Stimulated activated CD4-positive, alpha-beta T cell treated with anti-CD3 and anti-CD28 coated beads, Interleukin-12 subunit alpha, Interleukin-12 subunit beta, amount 100 ng/mL, for 4 hours (primary cell): ENCODE measurements around the gene ZRANB2.

ENCODE experiments used
- DNase-seq: peaks from one replicate; pipeline ENCODE4 v3.0.0-alpha.2; 2020

The ZRANB2 gene, protein sequence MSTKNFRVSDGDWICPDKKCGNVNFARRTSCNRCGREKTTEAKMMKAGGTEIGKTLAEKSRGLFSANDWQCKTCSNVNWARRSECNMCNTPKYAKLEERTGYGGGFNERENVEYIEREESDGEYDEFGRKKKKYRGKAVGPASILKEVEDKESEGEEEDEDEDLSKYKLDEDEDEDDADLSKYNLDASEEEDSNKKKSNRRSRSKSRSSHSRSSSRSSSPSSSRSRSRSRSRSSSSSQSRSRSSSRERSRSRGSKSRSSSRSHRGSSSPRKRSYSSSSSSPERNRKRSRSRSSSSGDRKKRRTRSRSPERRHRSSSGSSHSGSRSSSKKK

DNA sequence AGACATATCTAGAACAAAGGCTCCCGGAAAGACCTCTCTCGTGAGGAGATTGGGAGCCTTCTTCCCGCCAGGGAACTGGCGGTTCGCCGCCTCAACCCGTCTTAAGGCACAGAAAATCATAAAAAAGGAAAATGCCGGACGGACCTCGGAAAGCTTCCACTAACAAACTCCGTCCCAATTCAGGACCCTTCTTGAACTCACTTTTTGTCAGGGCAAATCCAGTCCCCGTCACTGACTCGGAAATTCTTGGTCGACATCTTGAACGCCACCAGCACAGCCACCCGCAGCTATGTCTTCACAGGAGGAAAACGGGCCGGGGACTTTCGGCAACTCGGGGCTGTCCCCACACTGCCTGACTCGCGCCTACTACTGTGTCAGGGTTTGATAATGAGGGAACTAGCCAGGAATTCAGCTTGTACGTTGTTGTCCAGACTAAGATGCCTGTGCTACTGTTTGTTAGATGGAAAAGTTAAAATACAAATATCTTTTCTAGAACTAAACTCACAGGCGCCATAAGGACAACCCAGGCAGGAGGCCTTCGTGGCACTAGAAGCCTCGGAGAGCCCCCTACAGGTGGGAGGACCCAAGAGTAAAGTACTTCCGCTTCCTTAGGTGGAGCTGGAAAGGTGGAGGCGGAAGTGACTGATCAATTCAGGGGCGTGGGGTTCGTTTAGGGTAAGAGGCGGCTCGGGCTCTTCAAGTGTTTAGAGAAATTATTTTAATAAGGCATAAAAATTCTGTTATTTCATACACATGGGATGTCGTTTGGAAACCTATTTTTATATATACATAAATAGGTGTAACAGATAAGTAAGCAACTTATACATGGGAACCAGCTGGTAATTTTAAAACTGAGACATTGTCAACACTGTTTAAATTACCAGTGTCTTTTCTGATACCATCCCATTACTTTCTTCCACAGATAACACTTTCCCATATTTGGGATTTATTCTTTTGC, at the start of gene ZRANB2:
ZRANB2 (minus strand) TSS at position 297 of the 958 bp plus-strand sequence; CDS start at position 257, 40 bp downstream.
- DNase-seq, result peak; percentile 86

DNA sequence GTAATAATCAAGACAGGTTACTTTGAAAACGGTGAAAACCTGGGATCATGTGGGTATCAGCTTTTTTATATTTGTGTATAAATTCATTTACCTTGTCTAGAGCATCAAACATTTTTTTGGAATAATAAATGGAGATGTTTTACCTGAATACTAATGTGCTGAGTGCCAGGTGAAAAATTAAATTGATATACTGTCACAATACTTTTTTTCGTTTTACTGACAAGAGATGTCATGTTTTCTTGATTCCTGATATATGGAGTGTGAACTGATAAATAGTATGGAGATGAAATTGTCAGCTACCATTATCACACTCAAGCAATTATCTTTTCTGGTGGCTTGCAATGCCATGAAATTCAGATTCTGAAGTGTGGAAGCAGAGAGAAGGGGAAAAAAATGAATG, 47.2 kb upstream of the ZRANB2 start:
- DNase-seq, result no peak

DNA sequence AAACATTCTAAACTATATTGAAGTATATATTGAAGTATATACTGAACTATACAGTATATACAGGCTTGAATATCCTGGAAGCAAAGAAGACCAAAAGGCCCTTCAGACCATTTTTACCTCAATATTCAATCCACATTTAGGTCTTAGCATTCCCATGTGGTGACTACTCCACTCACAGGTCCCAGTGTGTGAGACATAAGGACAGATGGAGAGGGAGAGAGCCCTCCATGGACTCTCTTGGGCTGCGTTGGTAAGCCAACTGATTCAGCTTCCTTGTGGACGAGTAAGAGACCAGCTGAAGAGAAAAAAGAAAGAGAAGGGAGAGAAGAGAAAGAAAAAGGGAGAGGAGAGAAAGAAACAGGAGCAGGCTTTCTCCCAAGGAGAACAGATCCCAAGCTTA, 37.3 kb upstream of the ZRANB2 start:
- DNase-seq, result no peak

DNA sequence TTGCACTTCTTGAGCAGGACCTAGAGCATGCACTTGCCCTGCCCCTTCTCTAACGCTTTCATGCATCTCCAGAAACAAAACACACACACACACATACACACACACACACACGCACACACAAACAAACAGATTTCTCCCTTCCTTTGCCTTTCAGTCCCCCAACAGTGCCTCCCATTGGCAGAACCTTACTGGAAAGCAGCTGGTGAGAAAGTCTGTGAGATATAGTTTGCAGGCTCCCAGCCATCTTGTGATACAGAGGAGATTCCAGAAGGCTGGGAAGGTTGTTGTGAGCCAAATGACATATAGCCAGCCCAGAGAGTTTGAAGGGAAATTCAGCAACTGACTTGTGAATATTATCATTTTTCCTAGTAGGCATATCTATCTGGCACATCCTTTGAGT, 35.9 kb upstream of the ZRANB2 start:
- DNase-seq, result no peak

DNA sequence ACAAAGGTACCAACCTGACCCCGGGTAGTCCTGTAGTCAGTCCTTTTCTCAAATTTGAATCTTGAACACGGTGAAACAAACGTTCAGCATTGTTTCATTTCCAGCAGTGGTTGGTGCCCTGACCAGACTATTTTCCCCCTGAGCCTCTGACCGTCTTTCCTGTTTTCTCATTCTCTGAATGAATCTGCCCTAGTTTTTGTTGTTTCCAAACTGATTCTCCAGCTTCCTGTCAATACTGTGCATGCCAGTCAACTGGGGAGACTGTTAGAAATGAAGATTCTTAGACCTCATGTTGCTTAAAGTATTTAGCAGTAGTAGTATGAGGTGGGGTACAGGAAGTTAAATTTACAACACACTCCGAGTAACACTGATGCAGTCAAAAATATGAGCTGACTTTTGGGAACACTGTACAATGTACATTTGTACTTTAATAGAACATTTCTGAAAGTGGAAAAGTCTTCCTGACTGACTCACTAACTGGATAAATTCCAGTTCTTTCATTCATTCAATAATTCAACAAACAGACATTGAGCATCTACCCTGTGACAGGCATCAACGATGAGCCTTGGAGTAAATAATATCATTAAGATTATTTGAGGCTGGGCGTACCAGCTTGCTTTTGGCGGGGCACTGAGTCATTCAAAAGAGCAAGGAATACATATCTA, 26.0 kb upstream of the ZRANB2 start:
- DNase-seq, result no peak

DNA sequence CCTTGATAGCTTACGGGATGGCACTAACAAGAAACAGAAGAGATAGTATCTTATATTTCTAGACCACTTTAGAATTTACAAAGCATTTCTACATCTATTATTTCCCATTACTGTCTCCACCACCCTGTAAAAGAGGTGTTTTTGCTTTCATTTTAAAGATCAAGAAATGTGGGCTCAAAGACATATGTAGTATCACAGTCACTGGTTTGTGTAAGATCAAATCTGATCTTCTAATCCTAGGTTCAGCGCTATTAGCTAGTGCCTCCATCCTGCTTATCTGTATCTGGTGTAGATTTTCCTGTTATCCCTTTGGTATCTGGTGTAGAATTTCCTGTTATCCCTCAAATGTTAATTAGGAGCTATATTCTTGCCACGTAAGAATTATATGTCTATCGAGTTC, 23.6 kb upstream of the ZRANB2 start:
- DNase-seq, result no peak

DNA sequence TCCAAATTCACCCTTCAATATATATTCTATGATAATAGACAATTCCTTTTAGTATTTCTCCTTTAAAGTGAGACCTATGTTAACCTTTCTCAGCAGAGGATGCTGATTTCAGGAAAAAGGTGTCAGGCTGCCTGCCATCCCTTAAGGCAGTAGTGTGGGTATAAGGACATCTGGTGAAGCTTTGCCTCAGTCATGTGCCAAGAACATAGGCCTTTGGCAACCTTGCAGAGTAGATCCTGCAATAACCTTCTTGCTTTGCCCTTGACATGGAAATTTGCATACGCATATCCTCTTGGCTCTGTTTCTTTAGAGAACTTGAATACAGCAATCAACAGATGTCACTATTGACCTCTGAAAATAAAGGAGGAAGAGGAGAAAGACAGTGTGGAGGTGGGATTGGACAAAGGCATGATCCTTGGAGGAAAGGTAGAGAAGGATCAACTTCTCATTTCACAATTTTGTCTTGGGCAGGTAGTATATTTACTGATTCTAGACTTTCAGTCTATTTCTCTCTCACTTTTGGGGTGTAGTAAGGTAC, 21.1 kb upstream of the ZRANB2 start:
- no peak for DNase-seq

DNA sequence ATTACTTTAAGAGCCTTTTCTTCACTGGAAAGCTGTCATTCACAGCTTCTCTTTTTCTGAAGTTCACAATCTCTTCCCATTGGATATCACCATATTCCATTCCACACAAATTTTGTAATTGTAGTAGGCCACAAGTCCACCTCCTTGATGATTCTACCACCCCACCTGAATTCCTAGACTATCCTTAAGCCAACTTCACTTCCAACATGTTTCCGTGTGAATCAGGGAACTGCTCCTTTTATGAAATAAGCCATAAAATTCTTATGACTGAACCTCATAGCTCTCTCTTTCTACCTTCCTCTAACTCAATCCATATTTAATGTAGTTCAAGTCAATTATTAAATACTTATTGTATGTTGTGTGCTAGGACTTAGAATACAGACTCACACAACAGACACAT, 16.6 kb upstream of the ZRANB2 start:
- DNase-seq, result no peak

DNA sequence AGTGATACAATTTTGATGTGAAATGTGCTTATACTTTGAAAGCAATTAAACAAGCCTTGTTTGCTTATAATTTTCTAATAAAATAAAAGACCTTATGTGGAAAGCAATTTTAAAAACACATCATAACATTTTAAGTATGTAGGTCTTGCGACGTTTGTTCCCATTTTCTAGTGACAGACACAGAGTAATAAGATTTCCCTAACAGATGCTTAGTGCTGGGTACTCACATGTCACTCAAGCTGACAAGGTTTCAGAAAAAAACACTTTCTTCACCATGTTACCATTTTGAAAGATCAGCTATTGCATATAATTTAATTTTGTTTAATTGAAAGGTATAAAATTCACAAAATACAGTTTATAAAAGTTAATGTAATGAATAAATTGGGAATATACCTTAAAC, 14.1 kb upstream of the ZRANB2 start:
- no peak for DNase-seq

DNA sequence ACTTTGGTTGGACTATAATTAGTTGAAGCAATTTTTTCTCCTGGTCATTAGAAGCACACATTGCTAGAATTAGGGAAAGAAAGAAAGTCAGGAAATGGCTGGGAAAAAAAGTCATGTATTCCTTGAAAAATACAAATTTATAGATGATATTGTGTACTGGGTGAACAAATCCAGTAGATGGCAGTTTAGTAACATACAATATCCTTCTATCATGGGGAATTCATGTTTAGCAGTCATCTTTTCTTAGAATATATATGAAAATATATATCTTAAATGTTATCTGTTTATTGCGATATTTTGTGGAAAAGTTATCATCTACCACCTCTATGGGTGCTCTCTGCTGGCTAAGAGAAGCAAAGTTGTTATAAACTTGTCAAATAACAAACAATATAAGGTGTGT, 13.1 kb upstream of the ZRANB2 start:
- no peak for DNase-seq

DNA sequence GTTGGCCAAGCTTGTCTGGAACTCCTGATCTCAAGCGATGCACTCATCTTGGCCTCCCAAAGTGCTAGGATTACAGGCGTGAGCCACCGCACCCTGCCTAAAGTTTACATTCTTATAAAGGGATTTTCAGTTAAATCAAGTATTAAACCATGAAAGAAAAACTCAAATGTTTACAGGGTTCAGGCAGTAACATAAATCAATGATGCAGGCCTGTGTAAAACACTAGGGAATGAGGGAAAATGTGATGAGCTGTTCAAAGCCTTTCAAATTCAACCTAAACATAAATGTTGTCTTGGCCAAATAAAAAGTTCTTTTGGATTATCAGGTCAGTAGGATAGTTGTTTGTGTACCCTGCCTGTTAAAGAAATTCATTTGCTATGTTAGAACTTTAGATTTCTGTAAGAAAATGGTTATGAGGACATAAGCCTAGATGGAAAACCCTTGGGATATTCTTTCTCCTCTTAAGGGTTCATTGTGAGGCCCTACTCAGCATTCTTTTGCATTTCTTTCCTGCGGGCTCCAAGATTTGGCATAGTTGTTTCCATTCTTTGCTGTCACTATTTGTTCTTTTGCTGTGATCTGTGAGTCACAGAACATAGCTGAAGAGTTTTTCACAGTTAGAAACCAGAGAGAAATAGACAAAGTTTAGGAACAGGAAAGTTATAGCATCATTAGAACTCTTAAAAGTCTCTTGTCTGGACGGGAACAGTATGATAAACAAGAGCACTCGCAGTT, 8.9 kb upstream of the ZRANB2 start:
- DNase-seq, result no peak

DNA sequence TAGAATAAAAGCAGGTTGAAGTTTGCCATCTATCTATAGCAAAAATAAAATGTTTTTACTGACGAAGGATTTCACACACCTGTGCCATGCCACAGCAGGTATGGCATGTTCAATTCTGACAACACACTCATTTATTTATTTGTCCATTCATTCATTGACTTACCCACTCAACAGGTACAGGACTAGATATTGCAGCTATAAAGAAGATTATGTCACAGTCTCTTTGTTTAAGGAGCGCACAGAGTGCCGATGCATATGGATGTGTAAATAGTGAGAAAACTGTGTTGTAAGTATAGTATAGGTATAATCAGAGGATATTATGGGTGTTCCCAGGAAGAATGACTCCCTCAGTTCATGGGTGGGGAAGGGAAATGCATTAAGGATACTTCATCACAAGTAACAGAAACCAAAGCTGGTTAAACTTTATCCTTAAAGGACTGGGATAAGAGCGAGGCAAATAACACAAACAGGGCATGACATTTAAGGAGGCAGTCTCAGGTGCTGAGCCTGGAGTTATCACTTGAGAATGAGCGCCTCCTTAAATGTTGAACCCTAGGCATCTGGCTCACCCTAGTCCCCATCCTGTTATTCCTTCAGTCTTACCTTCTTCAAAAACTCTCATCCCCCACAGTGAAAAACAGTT, 7.9 kb upstream of the ZRANB2 start:
- DNase-seq, result no peak

DNA sequence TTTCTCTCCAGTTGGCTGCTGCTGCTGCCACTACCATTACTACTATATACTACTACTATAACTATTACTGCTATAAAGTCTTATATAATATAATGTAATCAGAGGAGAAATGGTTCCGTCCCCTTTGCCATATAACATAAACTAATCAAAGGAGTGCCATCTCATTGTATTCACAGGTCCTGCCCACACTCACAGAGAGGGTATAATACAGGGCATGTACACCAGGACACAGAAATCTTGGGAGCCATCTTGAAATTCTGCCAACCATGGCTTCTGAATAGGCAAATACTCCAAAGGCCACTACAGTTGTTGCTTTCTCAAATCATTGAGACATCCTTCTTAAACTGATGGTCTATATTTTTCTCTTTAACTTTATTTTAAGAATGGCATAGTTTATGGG, 6.9 kb upstream of the ZRANB2 start:
- no peak for DNase-seq

DNA sequence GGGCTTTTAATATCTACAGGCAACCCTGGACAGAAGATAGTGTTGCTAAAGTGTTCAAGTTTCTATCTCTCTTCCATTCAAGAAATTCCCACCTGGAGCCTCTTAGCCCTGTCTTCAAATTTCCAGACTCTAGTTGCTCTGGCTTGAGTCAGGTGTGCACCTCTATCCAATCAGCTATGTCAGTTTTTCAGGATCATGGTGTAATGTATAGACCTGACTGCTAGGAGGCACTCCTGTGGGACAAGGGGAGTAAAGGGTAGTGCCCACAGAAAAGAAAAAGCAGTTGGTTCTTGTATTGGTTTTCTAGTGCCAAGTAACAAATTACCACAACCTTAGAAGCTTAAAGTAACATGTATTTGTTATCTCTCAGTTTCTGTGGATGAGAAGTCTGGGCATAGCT, 6.2 kb upstream of the ZRANB2 start:
- DNase-seq, result no peak

DNA sequence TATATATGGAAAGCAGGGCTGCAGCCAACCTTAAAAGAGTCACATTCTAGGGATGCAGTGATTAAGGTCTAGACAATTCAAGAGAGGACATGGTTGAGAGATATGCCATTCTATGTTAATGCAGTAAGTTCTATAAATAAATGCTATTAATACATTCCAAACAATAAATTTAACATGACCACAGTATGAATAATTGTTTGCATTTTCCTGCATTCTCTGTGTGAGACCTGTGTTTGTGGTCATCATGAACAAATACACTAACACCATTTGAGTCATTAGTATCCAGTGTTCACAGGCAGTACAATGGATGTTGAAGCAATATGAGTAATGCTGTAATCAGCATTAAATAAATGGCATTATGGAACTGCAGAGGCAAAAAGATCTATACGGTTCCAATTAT, 5.5 kb upstream of the ZRANB2 start:
- DNase-seq, result no peak

DNA sequence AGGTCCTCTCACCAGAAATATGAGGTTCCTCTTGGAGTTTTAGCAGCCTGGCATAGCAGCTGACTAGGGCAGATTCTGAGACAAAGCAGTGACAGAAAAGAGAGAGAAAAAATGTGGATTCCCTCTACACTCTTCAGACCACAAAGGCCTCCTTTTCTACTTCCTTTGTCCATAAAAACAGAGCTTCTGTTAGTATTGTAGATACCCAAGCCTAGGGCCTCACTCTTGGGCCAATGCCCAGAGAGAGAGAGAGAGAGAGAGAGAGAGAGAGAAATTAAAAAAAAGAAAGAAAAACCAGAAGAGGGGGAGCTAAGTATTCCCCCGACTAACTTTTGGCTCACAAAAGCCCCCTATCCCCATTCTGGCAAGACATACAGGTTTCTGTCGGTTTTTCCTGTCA, 2.4 kb upstream of the ZRANB2 start:
- no peak for DNase-seq

DNA sequence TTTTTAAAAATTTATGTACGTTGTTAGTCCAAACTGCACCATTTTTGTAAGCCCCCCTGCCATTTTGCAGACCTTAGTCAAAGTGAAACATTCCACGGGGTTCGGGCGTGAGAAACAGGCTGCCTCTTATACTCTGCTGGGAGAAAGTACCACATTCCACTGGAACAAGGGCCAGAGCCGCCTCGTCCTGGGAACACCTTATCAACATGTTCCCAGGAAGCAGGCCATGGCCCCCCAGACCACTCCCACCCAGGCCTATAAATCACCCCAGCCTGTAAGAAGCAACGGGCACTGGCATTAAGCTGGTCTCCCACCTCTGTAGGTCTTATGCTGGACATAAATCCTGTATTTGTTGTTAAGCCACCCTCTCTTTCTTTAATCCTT, 854 bp upstream of the ZRANB2 start:
- DNase-seq, result no peak

DNA sequence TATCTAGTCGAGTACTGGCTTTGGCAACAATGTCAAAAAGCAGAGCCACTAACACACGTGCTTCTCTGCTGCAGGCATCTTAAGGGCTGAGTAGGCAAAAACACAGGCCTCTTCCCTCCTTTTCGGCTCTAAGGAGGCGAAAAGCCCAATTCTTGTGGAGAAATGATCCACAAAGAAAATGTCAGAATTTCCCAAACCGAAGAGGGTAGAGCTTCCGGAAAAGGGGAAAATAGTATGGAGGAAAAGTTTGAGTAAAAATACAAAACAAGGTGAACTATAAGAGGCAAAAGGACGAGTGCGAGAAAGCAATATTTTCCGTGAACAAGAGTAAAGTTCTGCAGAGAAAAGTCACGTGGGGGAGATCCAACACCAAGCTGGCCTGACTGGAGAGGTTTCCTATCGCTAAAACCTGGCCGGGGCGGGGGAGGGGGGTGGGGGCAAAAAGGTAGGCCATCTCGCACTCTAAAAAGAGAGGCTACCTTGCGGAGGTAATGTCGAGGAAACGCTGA, 551 bp downstream of the ZRANB2 start:
- DNase-seq, result no peak

DNA sequence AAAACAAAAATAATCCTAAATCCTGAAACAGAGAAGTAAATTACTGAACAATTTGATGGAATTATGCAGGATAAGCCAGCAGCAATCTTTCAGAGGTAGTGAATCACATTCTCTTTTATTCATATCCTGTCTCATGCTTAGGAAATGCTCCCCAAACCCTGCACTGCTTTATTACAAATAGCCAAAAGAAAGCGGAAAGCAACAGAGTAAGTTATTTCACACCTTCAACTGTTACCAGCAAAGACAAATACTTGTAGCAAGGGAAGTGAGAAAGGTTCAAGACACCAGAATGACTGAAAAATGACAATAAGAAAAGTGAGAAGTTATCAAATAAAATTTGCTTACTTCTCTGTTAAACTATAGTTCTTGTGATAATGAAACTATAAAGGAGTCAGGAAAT, 6.2 kb downstream of the ZRANB2 start:
- no peak for DNase-seq

DNA sequence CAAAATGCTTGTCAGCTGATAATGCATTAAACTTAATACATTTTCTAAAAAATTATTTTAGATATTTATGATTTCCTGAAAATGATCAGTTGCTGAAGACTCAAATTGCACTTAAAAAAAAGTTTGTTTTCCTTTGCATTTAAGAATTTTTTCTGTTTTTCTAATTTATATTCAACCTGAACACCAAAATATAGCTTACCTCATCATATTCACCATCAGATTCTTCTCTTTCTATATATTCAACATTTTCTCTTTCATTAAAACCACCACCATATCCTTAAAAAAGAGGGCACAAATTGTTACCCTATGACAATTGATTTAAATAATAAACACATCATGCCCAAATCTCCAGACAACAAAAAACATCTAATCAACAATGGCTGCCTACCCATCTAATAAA, 8.6 kb downstream of the ZRANB2 start:
- DNase-seq, result no peak

DNA sequence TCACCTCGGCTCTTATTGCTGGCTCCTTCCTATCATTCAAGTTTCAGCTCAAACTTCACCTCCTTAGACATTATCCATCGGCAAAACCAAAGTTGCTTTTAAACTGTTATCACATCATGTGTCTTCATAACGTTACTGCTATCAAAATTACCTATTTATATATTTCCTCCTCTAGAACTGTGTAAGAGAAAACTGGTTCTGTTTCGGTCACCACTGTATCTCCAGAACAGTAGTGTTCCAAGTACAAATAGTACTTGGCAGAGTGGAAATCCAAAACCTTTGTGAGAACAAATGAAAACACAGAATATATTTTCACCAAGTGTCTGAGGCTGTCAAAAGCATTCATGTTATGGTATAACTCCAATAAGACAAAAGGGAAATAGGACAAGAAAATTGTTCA, 9.1 kb downstream of the ZRANB2 start:
- no peak for DNase-seq
